SH-SY5Y (cell line): ENCODE measurements around the gene ARHGDIB.

ENCODE experiments used
- GATA2 ChIP-seq: IDR thresholded peaks from 2 replicates; pipeline ENCODE4 v1.6.1; 2011; ENCODE audit warnings: mild to moderate bottlenecking, low read depth, low read length
- GATA3 ChIP-seq: IDR thresholded peaks from 2 replicates; pipeline ENCODE4 v1.6.1; 2011; ENCODE audit warnings: low read depth, mild to moderate bottlenecking, low read length, moderate library complexity

Gene ARHGDIB

GRCh38 chr12:14993117-14993516 is 31.7 kb upstream of the ARHGDIB start:
- no peak for TF ChIP-seq GATA3
- no peak for TF ChIP-seq GATA2

- TF ChIP-seq GATA2 (no peak), GATA3 (no peak)
Measured at GRCh38 chr12:14992673-14993072, 31.3 kb upstream of the ARHGDIB start.

GRCh38 chr12:14991069-14991468 is 29.7 kb upstream of the ARHGDIB start:
- TF ChIP-seq GATA3 = no peak
- TF ChIP-seq GATA2 = no peak

- TF ChIP-seq GATA3 (no peak), GATA2 (no peak)
Measured at GRCh38 chr12:14989790-14990189, 28.4 kb upstream of the ARHGDIB start.

- no peak for TF ChIP-seq GATA2
- no peak for TF ChIP-seq GATA3
Measured at GRCh38 chr12:14988035-14988434, 26.6 kb upstream of the ARHGDIB start.

GRCh38 chr12:14986449-14986848 is 25.0 kb upstream of the ARHGDIB start:
- TF ChIP-seq GATA3 (no peak), GATA2 (no peak)

GRCh38 chr12:14984766-14985285 is 23.4 kb upstream of the ARHGDIB start:
- TF ChIP-seq GATA2 = no peak
- no peak for TF ChIP-seq GATA3

GRCh38 chr12:14984036-14984435 is 22.6 kb upstream of the ARHGDIB start:
- TF ChIP-seq GATA2 (no peak), GATA3 (no peak)

- TF ChIP-seq GATA3 = no peak
- no peak for TF ChIP-seq GATA2
Measured at GRCh38 chr12:14982991-14983390, 21.6 kb upstream of the ARHGDIB start.

- TF ChIP-seq GATA2 (no peak), GATA3 (no peak)
Measured at GRCh38 chr12:14982562-14982961, 21.2 kb upstream of the ARHGDIB start.

GRCh38 chr12:14981049-14981448 is 19.6 kb upstream of the ARHGDIB start:
- no peak for TF ChIP-seq GATA3
- TF ChIP-seq GATA2 = no peak

- no peak for TF ChIP-seq GATA2
- no peak for TF ChIP-seq GATA3
Measured at GRCh38 chr12:14979468-14979867, 18.1 kb upstream of the ARHGDIB start.

- no peak for TF ChIP-seq GATA3
- no peak for TF ChIP-seq GATA2
Measured at GRCh38 chr12:14976658-14977057, 15.3 kb upstream of the ARHGDIB start.

GRCh38 chr12:14975457-14975856 is 14.1 kb upstream of the ARHGDIB start:
- TF ChIP-seq GATA2 = no peak
- TF ChIP-seq GATA3 = no peak

GRCh38 chr12:14974633-14975032 is 13.2 kb upstream of the ARHGDIB start:
- TF ChIP-seq GATA2 (no peak), GATA3 (no peak)

GRCh38 chr12:14972816-14973215 is 11.4 kb upstream of the ARHGDIB start, which contains the start of gene PDE6H:
PDE6H (plus strand) TSS chr12:14973042; CDS start chr12:14978013, 4,971 bp downstream.
- TF ChIP-seq GATA2 = no peak
- no peak for TF ChIP-seq GATA3
